ENCODE results near the gene CD226. TPM values are rescaled to one million over a fixed set of nuclear protein-coding genes. Genes with fewer than 3 reads are reported as not detected.
"Not testable (repeated sequence)": the region's sequence is repeated elsewhere in the genome, so short reads cannot be mapped to it uniquely, and the experiment has no call there.

CD226 gene
- total RNA-seq, 1 donor from 2014 or later, result 1.0 TPM

GRCh38 chr18:69879051-69879450 is 68.6 kb downstream of the CD226 start:
- H3K9me3 ChIP-seq (ENCODE audit: control insufficient read depth in 3 of 3, low read length in 3 of 3); H3K4me3 ChIP-seq (ENCODE audit: low read length in 3 of 3); H3K4me1 ChIP-seq (ENCODE audit: control insufficient read depth in 3 of 3, insufficient read depth in 3 of 3, low read length in 3 of 3); H3K36me3 ChIP-seq (ENCODE audit: control insufficient read depth in 3 of 3, insufficient read depth in 3 of 3, low read length in 3 of 3); H3K27ac ChIP-seq (ENCODE audit: low read depth, low read length); H3K27me3 ChIP-seq (ENCODE audit: control insufficient read depth in 3 of 3, insufficient read depth in 3 of 3, low read length in 3 of 3); H3K9ac ChIP-seq (ENCODE audit: low read depth in 1 of 3, low read length in 3 of 3): not testable (repeated sequence)

GRCh38 chr18:69878213-69878933 is 69.3 kb downstream of the CD226 start:
- Histone ChIP-seq H3K27ac (ENCODE audit: low read depth, low read length) (no peak overlapping the region), H3K36me3 (ENCODE audit: control insufficient read depth in 3 of 3, insufficient read depth in 3 of 3, low read length in 3 of 3) (no peaks in the 10 kb centered on the region), H3K4me1 (ENCODE audit: control insufficient read depth in 3 of 3, insufficient read depth in 3 of 3, low read length in 3 of 3) (no peaks in the 10 kb centered on the region), H3K9ac (ENCODE audit: low read depth in 1 of 3, low read length in 3 of 3) (no peak overlapping the region), H3K27me3 (ENCODE audit: control insufficient read depth in 3 of 3, insufficient read depth in 3 of 3, low read length in 3 of 3) (no peaks in the 10 kb centered on the region), H3K4me3 (ENCODE audit: low read length in 3 of 3) (no peak overlapping the region), H3K9me3 (ENCODE audit: control insufficient read depth in 3 of 3, low read length in 3 of 3) (no peaks in the 10 kb centered on the region)

GRCh38 chr18:69876490-69876889 is 71.2 kb downstream of the CD226 start:
- no peak overlapping the region for H3K9ac ChIP-seq (ENCODE audit: low read depth in 1 of 3, low read length in 3 of 3)
- no peaks in the 10 kb centered on the region for H3K9me3 ChIP-seq (ENCODE audit: control insufficient read depth in 3 of 3, low read length in 3 of 3)
- no peak overlapping the region for H3K4me3 ChIP-seq (ENCODE audit: low read length in 3 of 3)
- H3K27me3 ChIP-seq (ENCODE audit: control insufficient read depth in 3 of 3, insufficient read depth in 3 of 3, low read length in 3 of 3), result no peaks in the 10 kb centered on the region
- H3K27ac ChIP-seq (ENCODE audit: low read depth, low read length), result no peak overlapping the region
- H3K36me3 ChIP-seq (ENCODE audit: control insufficient read depth in 3 of 3, insufficient read depth in 3 of 3, low read length in 3 of 3), result no peaks in the 10 kb centered on the region
- H3K4me1 ChIP-seq (ENCODE audit: control insufficient read depth in 3 of 3, insufficient read depth in 3 of 3, low read length in 3 of 3), result no peaks in the 10 kb centered on the region

GRCh38 chr18:69874058-69874457 is 73.6 kb downstream of the CD226 start:
- Histone ChIP-seq H3K36me3 (ENCODE audit: control insufficient read depth in 3 of 3, insufficient read depth in 3 of 3, low read length in 3 of 3) (no peaks in the 10 kb centered on the region), H3K4me1 (ENCODE audit: control insufficient read depth in 3 of 3, insufficient read depth in 3 of 3, low read length in 3 of 3) (no peaks in the 10 kb centered on the region), H3K4me3 (ENCODE audit: low read length in 3 of 3) (no peak overlapping the region), H3K9me3 (ENCODE audit: control insufficient read depth in 3 of 3, low read length in 3 of 3) (no peaks in the 10 kb centered on the region), H3K27ac (ENCODE audit: low read depth, low read length) (no peak overlapping the region), H3K9ac (ENCODE audit: low read depth in 1 of 3, low read length in 3 of 3) (no peak overlapping the region), H3K27me3 (ENCODE audit: control insufficient read depth in 3 of 3, insufficient read depth in 3 of 3, low read length in 3 of 3) (no peaks in the 10 kb centered on the region)

GRCh38 chr18:69872661-69873060 is 75.0 kb downstream of the CD226 start:
- no peak overlapping the region for H3K9ac ChIP-seq (ENCODE audit: low read depth in 1 of 3, low read length in 3 of 3)
- no peaks in the 10 kb centered on the region for H3K4me1 ChIP-seq (ENCODE audit: control insufficient read depth in 3 of 3, insufficient read depth in 3 of 3, low read length in 3 of 3)
- H3K4me3 ChIP-seq (ENCODE audit: low read length in 3 of 3), result no peak overlapping the region
- H3K36me3 ChIP-seq (ENCODE audit: control insufficient read depth in 3 of 3, insufficient read depth in 3 of 3, low read length in 3 of 3), result no peaks in the 10 kb centered on the region
- H3K9me3 ChIP-seq (ENCODE audit: control insufficient read depth in 3 of 3, low read length in 3 of 3), result no peaks in the 10 kb centered on the region
- no peak overlapping the region for H3K27ac ChIP-seq (ENCODE audit: low read depth, low read length)
- H3K27me3 ChIP-seq (ENCODE audit: control insufficient read depth in 3 of 3, insufficient read depth in 3 of 3, low read length in 3 of 3), result no peaks in the 10 kb centered on the region

- H3K27me3 ChIP-seq (ENCODE audit: control insufficient read depth in 3 of 3, insufficient read depth in 3 of 3, low read length in 3 of 3), result no peaks in the 10 kb centered on the region
- H3K4me3 ChIP-seq (ENCODE audit: low read length in 3 of 3), result no peak overlapping the region
- H3K4me1 ChIP-seq (ENCODE audit: control insufficient read depth in 3 of 3, insufficient read depth in 3 of 3, low read length in 3 of 3), result no peaks in the 10 kb centered on the region
- H3K9me3 ChIP-seq (ENCODE audit: control insufficient read depth in 3 of 3, low read length in 3 of 3), result no peaks in the 10 kb centered on the region
- no peaks in the 10 kb centered on the region for H3K36me3 ChIP-seq (ENCODE audit: control insufficient read depth in 3 of 3, insufficient read depth in 3 of 3, low read length in 3 of 3)
- no peak overlapping the region for H3K27ac ChIP-seq (ENCODE audit: low read depth, low read length)
- H3K9ac ChIP-seq (ENCODE audit: low read depth in 1 of 3, low read length in 3 of 3), result no peak overlapping the region
Measured at GRCh38 chr18:69871363-69871762, 76.3 kb downstream of the CD226 start.

GRCh38 chr18:69870736-69871135 is 76.9 kb downstream of the CD226 start:
- no peak overlapping the region for H3K4me3 ChIP-seq (ENCODE audit: low read length in 3 of 3)
- H3K9me3 ChIP-seq (ENCODE audit: control insufficient read depth in 3 of 3, low read length in 3 of 3), result no peaks in the 10 kb centered on the region
- H3K27me3 ChIP-seq (ENCODE audit: control insufficient read depth in 3 of 3, insufficient read depth in 3 of 3, low read length in 3 of 3), result no peaks in the 10 kb centered on the region
- H3K4me1 ChIP-seq (ENCODE audit: control insufficient read depth in 3 of 3, insufficient read depth in 3 of 3, low read length in 3 of 3), result no peaks in the 10 kb centered on the region
- no peak overlapping the region for H3K9ac ChIP-seq (ENCODE audit: low read depth in 1 of 3, low read length in 3 of 3)
- no peak overlapping the region for H3K27ac ChIP-seq (ENCODE audit: low read depth, low read length)
- no peaks in the 10 kb centered on the region for H3K36me3 ChIP-seq (ENCODE audit: control insufficient read depth in 3 of 3, insufficient read depth in 3 of 3, low read length in 3 of 3)

GRCh38 chr18:69866212-69866611 is 81.5 kb downstream of the CD226 start:
- no peaks in the 10 kb centered on the region for H3K27me3 ChIP-seq (ENCODE audit: control insufficient read depth in 3 of 3, insufficient read depth in 3 of 3, low read length in 3 of 3)
- no peaks in the 10 kb centered on the region for H3K4me1 ChIP-seq (ENCODE audit: control insufficient read depth in 3 of 3, insufficient read depth in 3 of 3, low read length in 3 of 3)
- no peak overlapping the region for H3K9ac ChIP-seq (ENCODE audit: low read depth in 1 of 3, low read length in 3 of 3)
- H3K9me3 ChIP-seq (ENCODE audit: control insufficient read depth in 3 of 3, low read length in 3 of 3), result no peaks in the 10 kb centered on the region
- no peak overlapping the region for H3K27ac ChIP-seq (ENCODE audit: low read depth, low read length)
- no peaks in the 10 kb centered on the region for H3K36me3 ChIP-seq (ENCODE audit: control insufficient read depth in 3 of 3, insufficient read depth in 3 of 3, low read length in 3 of 3)
- H3K4me3 ChIP-seq (ENCODE audit: low read length in 3 of 3), result no peak overlapping the region

- Histone ChIP-seq H3K27me3 (ENCODE audit: control insufficient read depth in 3 of 3, insufficient read depth in 3 of 3, low read length in 3 of 3) (no peaks in the 10 kb centered on the region), H3K4me3 (ENCODE audit: low read length in 3 of 3) (no peak overlapping the region), H3K27ac (ENCODE audit: low read depth, low read length) (no peak overlapping the region), H3K4me1 (ENCODE audit: control insufficient read depth in 3 of 3, insufficient read depth in 3 of 3, low read length in 3 of 3) (no peaks in the 10 kb centered on the region), H3K36me3 (ENCODE audit: control insufficient read depth in 3 of 3, insufficient read depth in 3 of 3, low read length in 3 of 3) (no peaks in the 10 kb centered on the region), H3K9ac (ENCODE audit: low read depth in 1 of 3, low read length in 3 of 3) (no peak overlapping the region), H3K9me3 (ENCODE audit: control insufficient read depth in 3 of 3, low read length in 3 of 3) (no peaks in the 10 kb centered on the region)
Measured at GRCh38 chr18:69865776-69866175, 81.9 kb downstream of the CD226 start.

- not testable (repeated sequence) for H3K27me3 ChIP-seq (ENCODE audit: control insufficient read depth in 3 of 3, insufficient read depth in 3 of 3, low read length in 3 of 3); H3K36me3 ChIP-seq (ENCODE audit: control insufficient read depth in 3 of 3, insufficient read depth in 3 of 3, low read length in 3 of 3); H3K9me3 ChIP-seq (ENCODE audit: control insufficient read depth in 3 of 3, low read length in 3 of 3); H3K4me1 ChIP-seq (ENCODE audit: control insufficient read depth in 3 of 3, insufficient read depth in 3 of 3, low read length in 3 of 3); H3K27ac ChIP-seq (ENCODE audit: low read depth, low read length); H3K4me3 ChIP-seq (ENCODE audit: low read length in 3 of 3); H3K9ac ChIP-seq (ENCODE audit: low read depth in 1 of 3, low read length in 3 of 3)
Measured at GRCh38 chr18:69864802-69865201, 82.9 kb downstream of the CD226 start.
